ENCODE data around the gene SLC6A4.

GRCh38 chr17:30225919-30226553, 9.5 kb downstream of the SLC6A4 start:
- no peak for TF ChIP-seq CTCF (IDR thresholded peaks at IDR 0.05)
- TF ChIP-seq POLR2A (IDR thresholded peaks at IDR 0.05), result no peak
